Immature natural killer cell (primary cell): ENCODE measurements around the gene MSH6. TPM values are rescaled to one million over a fixed set of nuclear protein-coding genes. Genes with fewer than 3 reads are reported as not detected.

Experiments used
- DNase-seq, 3 donors: peaks; one replicate each; pipeline ENCODE4 v3.0.0; 2022; ENCODE audit warnings: mixed read lengths in 1 of 3
- H3K27ac Mint-ChIP-seq, 6 donors: one replicate each; pipeline ENCODE4 v1.8.0; 2020; ENCODE audit warnings: mixed read lengths in 6 of 6, mild to moderate bottlenecking in 5 of 6, inconsistent platforms in 4 of 6, moderate library complexity in 3 of 6
- H3K27me3 Mint-ChIP-seq, 3 donors: one replicate each; pipeline ENCODE4 v1.8.0; 2020 to 2021; ENCODE audit warnings: low read depth in 3 of 3, mild to moderate bottlenecking in 3 of 3, mixed read lengths in 3 of 3, moderate library complexity in 3 of 3, inconsistent platforms in 1 of 3
- H3K36me3 Mint-ChIP-seq, 3 donors: one replicate each; pipeline ENCODE4 v1.8.0; 2020; ENCODE audit warnings: mixed read lengths in 3 of 3, inconsistent platforms in 2 of 3, mild to moderate bottlenecking in 2 of 3
- H3K4me1 Mint-ChIP-seq, 2 donors: one replicate each; pipeline ENCODE4 v1.8.0; 2020; ENCODE audit warnings: inconsistent platforms in 2 of 2, mild to moderate bottlenecking in 2 of 2, mixed read lengths in 2 of 2, moderate library complexity in 1 of 2
- H3K4me3 Mint-ChIP-seq, 5 donors: one replicate each; pipeline ENCODE4 v1.8.0; 2020; ENCODE audit warnings: mild to moderate bottlenecking in 5 of 5, mixed read lengths in 5 of 5, inconsistent platforms in 3 of 5, moderate library complexity in 3 of 5
- H3K9me3 Mint-ChIP-seq, 6 donors: one replicate each; pipeline ENCODE4 v1.8.0; 2020; ENCODE audit warnings: mild to moderate bottlenecking in 6 of 6, mixed read lengths in 6 of 6, inconsistent platforms in 4 of 6, moderate library complexity in 3 of 6
- polyA plus RNA-seq, 3 donors: library from polyadenylated mRNA; unstranded; fragments of 300-500 nt; fragmentation: Illumina TruSeq; gene quantifications; one replicate each; pipeline ENCODE4 v1.2.3, GENCODE V29; 2021

Gene MSH6
- polyA plus RNA-seq, 3 donors from 2014 or later: 5.4 to 21.0 (median 7.9) TPM

DNA sequence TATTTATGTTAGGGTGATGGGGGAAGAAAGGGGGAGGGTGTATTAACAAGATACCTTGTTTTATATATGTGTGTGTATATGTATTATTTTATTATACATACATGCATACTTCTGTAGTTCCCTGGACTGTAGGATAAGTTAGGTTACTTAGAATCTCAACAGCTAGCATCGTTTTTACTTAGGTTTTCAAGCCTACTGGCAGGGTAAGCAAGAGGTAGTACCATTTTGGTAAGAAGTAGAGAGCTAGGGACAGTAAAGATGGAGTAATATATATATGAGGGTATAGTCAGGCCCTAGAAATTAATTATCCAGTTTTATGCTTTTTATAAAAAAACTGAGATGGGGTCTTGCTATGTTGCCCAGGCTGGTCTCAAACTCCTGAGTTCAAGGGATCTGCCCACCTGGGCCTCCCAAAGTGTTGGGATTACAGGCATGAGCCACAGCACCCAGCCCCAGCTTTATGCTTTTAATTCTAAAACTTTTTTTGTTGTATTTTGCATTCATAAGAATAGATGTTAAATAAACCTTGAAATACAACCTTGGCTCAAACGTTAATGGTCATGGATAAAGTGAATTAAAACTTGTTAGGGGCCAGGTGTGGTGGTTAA lies 13.2 kb downstream of the MSH6 start:
- H3K9me3 Mint-ChIP-seq: no peaks in the 10 kb centered on the region
- peaks cover 10 to 14% of the 10 kb centered on the region in 2 donors for H3K4me1 Mint-ChIP-seq
- no peak overlapping the region for H3K4me3 Mint-ChIP-seq
- H3K27me3 Mint-ChIP-seq: peaks cover 2 to 3% (median 2%) of the 10 kb centered on the region in 3 donors
- peaks cover 17 to 40% (median 17%) of the 10 kb centered on the region in 3 donors for H3K36me3 Mint-ChIP-seq
- H3K27ac Mint-ChIP-seq: peak overlapping the region in 1 of 6 donors; percentile 73
- no peak for DNase-seq

DNA sequence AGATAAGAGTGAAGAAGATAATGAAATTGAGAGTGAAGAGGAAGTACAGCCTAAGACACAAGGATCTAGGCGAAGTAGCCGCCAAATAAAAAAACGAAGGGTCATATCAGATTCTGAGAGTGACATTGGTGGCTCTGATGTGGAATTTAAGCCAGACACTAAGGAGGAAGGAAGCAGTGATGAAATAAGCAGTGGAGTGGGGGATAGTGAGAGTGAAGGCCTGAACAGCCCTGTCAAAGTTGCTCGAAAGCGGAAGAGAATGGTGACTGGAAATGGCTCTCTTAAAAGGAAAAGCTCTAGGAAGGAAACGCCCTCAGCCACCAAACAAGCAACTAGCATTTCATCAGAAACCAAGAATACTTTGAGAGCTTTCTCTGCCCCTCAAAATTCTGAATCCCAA lies 15.7 kb downstream of the MSH6 start:
- Mint-ChIP-seq H3K36me3 (peaks cover 24 to 59% (median 25%) of the 10 kb centered on the region in 3 donors), H3K9me3 (peaks cover 0 to 8% (median 2%) of the 10 kb centered on the region in 6 donors), H3K4me3 (no peak overlapping the region), H3K4me1 (peaks cover 6 to 12% of the 10 kb centered on the region in 2 donors), H3K27ac (peak overlapping the region in 3 of 6 donors; percentile 10 to 89 (median 69)), H3K27me3 (peaks cover 2 to 10% (median 5%) of the 10 kb centered on the region in 3 donors)
- no peak for DNase-seq

DNA sequence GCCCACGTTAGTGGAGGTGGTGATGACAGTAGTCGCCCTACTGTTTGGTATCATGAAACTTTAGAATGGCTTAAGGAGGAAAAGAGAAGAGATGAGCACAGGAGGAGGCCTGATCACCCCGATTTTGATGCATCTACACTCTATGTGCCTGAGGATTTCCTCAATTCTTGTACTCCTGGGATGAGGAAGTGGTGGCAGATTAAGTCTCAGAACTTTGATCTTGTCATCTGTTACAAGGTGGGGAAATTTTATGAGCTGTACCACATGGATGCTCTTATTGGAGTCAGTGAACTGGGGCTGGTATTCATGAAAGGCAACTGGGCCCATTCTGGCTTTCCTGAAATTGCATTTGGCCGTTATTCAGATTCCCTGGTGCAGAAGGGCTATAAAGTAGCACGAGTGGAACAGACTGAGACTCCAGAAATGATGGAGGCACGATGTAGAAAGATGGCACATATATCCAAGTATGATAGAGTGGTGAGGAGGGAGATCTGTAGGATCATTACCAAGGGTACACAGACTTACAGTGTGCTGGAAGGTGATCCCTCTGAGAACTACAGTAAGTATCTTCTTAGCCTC lies 16.2 kb downstream of the MSH6 start:
- H3K36me3 Mint-ChIP-seq: peaks cover 28 to 64% (median 30%) of the 10 kb centered on the region in 3 donors
- H3K27ac Mint-ChIP-seq: peak overlapping the region in 5 of 6 donors; percentile 6 to 81 (median 65)
- DNase-seq: no peak
- peaks cover 2 to 10% (median 5%) of the 10 kb centered on the region in 3 donors for H3K27me3 Mint-ChIP-seq
- H3K4me1 Mint-ChIP-seq: peaks cover 6 to 12% of the 10 kb centered on the region in 2 donors
- H3K4me3 Mint-ChIP-seq: no peak overlapping the region
- peaks cover 0 to 9% (median 2%) of the 10 kb centered on the region in 6 donors for H3K9me3 Mint-ChIP-seq

DNA sequence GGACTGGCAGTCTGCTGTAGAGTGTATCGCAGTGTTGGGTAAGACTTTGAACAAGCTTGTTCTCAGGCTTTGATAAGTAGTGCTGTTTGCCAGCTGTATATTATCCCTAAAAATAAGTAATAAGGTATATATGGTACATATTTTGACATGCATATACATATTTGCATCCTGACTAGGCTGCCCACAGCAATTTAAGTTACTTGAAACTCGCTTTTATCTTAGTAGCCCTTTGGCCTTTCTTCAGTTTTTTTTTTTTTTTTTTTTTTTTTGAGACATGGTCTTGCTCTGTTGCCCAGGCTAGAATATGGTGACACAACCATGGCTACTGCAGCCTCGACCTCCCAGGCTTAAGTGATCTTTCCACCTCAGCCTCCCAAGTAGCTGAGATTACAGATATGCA lies 18.2 kb downstream of the MSH6 start:
- Mint-ChIP-seq H3K9me3 (peaks cover 0 to 9% (median 2%) of the 10 kb centered on the region in 6 donors), H3K36me3 (peaks cover 31 to 77% (median 40%) of the 10 kb centered on the region in 3 donors), H3K4me3 (no peak overlapping the region), H3K27ac (no peak overlapping the region), H3K27me3 (peaks cover 0 to 13% (median 5%) of the 10 kb centered on the region in 3 donors), H3K4me1 (peaks cover 4 to 5% of the 10 kb centered on the region in 2 donors)
- DNase-seq: no peak

DNA sequence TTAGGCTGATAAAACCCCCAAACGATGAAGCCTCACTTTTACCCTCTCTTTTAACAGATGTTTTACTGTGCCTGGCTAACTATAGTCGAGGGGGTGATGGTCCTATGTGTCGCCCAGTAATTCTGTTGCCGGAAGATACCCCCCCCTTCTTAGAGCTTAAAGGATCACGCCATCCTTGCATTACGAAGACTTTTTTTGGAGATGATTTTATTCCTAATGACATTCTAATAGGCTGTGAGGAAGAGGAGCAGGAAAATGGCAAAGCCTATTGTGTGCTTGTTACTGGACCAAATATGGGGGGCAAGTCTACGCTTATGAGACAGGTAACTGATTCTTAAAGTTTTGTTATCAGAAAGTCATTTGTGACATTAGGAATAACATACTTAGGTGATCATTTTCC lies 20.4 kb downstream of the MSH6 start:
- Mint-ChIP-seq H3K9me3 (peaks cover 0 to 9% (median 2%) of the 10 kb centered on the region in 6 donors), H3K36me3 (peaks cover 35 to 80% (median 39%) of the 10 kb centered on the region in 3 donors), H3K27me3 (peaks cover 0 to 13% (median 5%) of the 10 kb centered on the region in 3 donors), H3K4me3 (no peak overlapping the region), H3K4me1 (peaks cover 0 to 3% of the 10 kb centered on the region in 2 donors), H3K27ac (peak overlapping the region in 1 of 6 donors; percentile 2)
- no peak for DNase-seq

DNA sequence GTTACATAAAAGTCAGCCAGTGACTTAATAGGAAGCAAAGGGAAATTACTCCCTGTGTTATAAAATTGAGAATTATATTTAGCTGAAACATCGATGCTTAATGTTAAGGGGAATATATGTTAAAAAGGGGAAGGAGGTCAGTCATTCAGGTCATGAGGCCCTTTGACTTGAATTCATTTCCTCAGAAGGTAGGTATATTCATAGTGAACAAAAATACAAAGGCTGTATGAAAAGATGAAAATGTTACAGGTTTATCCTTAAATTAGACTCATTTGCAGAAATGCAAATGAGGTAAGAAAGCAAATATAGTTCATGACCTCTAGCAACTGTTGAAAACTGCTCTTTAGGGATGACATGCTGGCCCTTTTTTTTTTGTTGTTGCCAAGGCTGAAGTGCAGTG lies 20.8 kb downstream of the MSH6 start:
- no peak for DNase-seq
- peaks cover 0 to 9% (median 2%) of the 10 kb centered on the region in 6 donors for H3K9me3 Mint-ChIP-seq
- H3K27me3 Mint-ChIP-seq: peaks cover 0 to 13% (median 5%) of the 10 kb centered on the region in 3 donors
- H3K4me1 Mint-ChIP-seq: no peaks in the 10 kb centered on the region
- H3K36me3 Mint-ChIP-seq: peaks cover 35 to 77% (median 36%) of the 10 kb centered on the region in 3 donors
- no peak overlapping the region for H3K27ac Mint-ChIP-seq
- H3K4me3 Mint-ChIP-seq: no peak overlapping the region

DNA sequence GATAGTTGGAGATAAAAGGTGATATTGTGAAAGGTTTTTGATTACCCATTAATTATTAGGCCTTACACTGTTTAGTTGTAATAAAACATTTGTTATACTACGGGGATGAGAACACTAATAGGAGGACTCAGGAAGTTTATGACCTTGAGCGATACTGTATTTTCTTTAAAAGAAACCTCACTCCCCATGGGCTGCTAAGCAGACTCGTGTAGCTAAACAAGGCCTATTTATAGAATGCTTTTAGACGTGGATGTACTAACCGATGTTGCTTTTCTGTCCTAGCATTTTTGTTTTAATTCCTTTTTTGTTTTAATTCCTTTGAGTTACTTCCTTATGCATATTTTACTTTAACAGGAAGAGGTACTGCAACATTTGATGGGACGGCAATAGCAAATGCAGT lies 22.9 kb downstream of the MSH6 start:
- no peaks in the 10 kb centered on the region for H3K4me1 Mint-ChIP-seq
- no peak overlapping the region for H3K4me3 Mint-ChIP-seq
- peaks cover 0 to 13% (median 3%) of the 10 kb centered on the region in 3 donors for H3K27me3 Mint-ChIP-seq
- no peak overlapping the region for H3K27ac Mint-ChIP-seq
- H3K9me3 Mint-ChIP-seq: peaks cover 0 to 9% (median 2%) of the 10 kb centered on the region in 6 donors
- no peak for DNase-seq
- peaks cover 25 to 67% (median 31%) of the 10 kb centered on the region in 3 donors for H3K36me3 Mint-ChIP-seq

DNA sequence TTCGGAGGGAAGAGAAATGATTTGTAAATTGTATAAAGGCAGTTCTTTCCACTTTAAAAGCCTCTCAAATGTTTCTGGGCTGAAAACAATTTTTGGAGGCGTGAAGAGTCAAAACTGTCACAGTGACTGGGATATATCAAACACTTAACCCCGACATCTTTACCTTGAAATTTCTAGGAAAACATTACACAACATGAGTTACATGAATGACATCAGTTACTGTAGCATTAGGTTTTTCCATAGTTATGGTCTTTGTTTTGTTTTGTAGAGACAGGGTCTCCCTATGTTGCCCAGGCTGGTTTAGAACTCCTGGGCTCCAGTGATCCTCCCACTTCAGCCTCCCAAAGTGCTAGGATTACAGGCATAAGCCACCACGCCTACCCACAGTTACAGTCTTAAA lies 25.7 kb downstream of the MSH6 start:
- DNase-seq: no peak
- no peak overlapping the region for H3K4me3 Mint-ChIP-seq
- H3K9me3 Mint-ChIP-seq: peaks cover 0 to under 1% (median 0%) of the 10 kb centered on the region in 6 donors
- H3K4me1 Mint-ChIP-seq: no peaks in the 10 kb centered on the region
- peaks cover 0 to 3% (median 0%) of the 10 kb centered on the region in 3 donors for H3K27me3 Mint-ChIP-seq
- peaks cover 21 to 60% (median 26%) of the 10 kb centered on the region in 3 donors for H3K36me3 Mint-ChIP-seq
- H3K27ac Mint-ChIP-seq: peak overlapping the region in 4 of 6 donors; percentile 1 to 44 (median 10)

DNA sequence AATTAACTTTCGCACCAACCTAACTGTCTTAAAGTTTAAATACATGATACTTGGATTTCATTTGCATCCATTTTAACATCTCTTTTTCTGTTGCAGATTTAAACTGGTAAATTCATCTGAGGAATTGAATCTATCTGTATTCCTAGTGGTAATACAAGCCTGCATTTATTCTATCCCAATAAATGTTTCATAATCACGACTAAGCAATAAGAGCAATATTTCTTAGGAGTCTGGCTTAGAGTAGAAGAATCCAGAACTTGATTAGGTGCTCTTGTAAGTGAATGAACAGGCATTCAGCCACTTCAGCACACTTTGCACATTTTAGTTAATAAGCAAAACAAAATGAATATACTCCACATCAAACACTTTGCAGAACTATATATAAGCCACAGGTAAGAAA lies 27.0 kb downstream of the MSH6 start:
- DNase-seq: no peak
- no peaks in the 10 kb centered on the region for H3K27me3 Mint-ChIP-seq
- H3K4me3 Mint-ChIP-seq: no peak overlapping the region
- no peaks in the 10 kb centered on the region for H3K9me3 Mint-ChIP-seq
- peaks cover 16 to 53% (median 17%) of the 10 kb centered on the region in 3 donors for H3K36me3 Mint-ChIP-seq
- peak overlapping the region in 1 of 6 donors; percentile 23 for H3K27ac Mint-ChIP-seq
- no peaks in the 10 kb centered on the region for H3K4me1 Mint-ChIP-seq

DNA sequence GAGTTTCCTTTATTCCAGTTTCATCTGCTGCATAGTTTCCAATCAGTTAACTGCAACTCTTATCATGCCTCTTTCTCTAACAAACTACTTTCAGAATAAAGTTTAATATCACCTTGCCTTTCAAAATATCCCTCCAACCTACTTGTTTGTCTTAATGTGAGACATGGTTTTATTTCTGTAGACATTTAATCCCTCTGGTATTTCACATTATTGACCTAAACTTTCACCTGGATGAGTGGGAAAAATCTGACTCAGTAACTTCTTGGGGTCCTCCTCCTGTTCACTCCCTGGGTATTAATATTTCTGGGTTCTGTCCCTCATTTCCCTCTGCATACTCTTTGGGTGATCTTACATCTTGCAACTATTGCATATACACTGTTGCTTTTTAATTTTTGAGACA lies 27.9 kb downstream of the MSH6 start:
- H3K36me3 Mint-ChIP-seq: peaks cover 15 to 45% (median 16%) of the 10 kb centered on the region in 3 donors
- no peak overlapping the region for H3K4me3 Mint-ChIP-seq
- H3K27ac Mint-ChIP-seq: peak overlapping the region in 5 of 6 donors; percentile 32 to 77 (median 44)
- no peaks in the 10 kb centered on the region for H3K4me1 Mint-ChIP-seq
- H3K27me3 Mint-ChIP-seq: no peaks in the 10 kb centered on the region
- DNase-seq: no peak
- H3K9me3 Mint-ChIP-seq: no peaks in the 10 kb centered on the region

DNA sequence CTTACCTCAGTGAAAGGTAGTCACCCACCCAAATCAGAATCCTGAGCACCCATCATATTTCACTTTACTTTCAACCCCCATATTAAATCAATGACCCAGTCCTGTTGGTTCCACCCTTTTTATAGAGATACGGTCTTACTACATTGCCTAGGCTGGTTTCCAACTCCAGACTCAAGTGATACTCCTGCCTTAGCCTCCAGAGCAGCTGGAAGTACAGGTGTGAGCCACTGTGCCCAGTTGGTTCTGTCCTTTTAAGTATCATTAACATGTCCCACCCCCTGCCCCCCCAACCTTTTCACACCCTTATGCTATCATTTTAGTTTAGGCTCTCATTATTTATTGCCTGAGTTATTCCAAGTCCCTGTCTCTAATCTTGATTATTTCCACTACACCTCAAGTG lies 28.7 kb downstream of the MSH6 start:
- DNase-seq: no peak
- peak overlapping the region; percentile 20 to 80 (median 31) for H3K27ac Mint-ChIP-seq
- no peak overlapping the region for H3K4me3 Mint-ChIP-seq
- H3K4me1 Mint-ChIP-seq: no peaks in the 10 kb centered on the region
- H3K36me3 Mint-ChIP-seq: peaks cover 16 to 42% (median 19%) of the 10 kb centered on the region in 3 donors
- H3K27me3 Mint-ChIP-seq: no peaks in the 10 kb centered on the region
- H3K9me3 Mint-ChIP-seq: no peaks in the 10 kb centered on the region

DNA sequence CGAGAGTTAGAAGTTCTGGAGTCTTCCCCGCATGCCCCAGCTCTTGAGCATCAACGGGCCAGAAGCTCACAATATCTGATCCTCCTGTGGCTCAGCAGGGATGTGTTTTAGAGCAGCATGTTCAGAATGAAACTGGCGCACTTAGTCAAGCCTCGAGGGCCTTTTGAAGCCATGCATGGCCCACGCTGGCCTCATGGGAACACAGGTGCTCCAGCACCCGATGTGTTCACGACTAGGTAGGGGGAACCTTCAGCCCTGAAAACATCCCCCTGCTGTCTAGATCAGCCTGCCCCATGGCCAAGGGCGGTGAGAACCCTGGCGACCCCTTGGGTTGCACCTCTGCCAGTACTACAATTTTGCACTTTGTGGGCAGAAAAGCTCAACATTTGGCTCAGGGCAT lies 32.8 kb downstream of the MSH6 start:
- Mint-ChIP-seq H3K4me1 (peaks cover 0 to 2% of the 10 kb centered on the region in 2 donors), H3K36me3 (peaks cover 12 to 48% (median 36%) of the 10 kb centered on the region in 3 donors), H3K9me3 (no peaks in the 10 kb centered on the region), H3K4me3 (no peak overlapping the region), H3K27me3 (no peaks in the 10 kb centered on the region), H3K27ac (no peak overlapping the region)
- DNase-seq: no peak

DNA sequence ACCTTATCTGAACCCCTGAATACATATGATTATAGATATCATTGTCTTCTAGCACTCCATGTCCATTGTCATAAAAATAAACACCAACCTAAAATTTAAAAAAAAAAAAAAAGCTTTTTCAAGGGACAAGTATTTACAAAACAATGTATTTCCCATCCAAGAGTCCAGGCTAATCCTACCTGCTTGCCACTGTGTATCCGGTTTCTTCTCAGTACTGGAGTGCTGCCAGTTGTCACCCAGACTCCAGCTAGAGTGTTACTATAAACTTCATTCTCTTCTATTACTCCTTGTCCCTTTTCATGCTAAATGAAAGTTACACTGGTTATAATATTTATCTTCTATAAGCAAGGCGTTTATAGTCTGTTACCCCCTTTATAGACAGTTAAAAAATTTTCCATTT lies 35.8 kb downstream of the MSH6 start:
- H3K36me3 Mint-ChIP-seq: peaks cover 10 to 38% (median 30%) of the 10 kb centered on the region in 3 donors
- H3K4me1 Mint-ChIP-seq: peaks cover 0 to 2% of the 10 kb centered on the region in 2 donors
- no peak overlapping the region for H3K4me3 Mint-ChIP-seq
- no peaks in the 10 kb centered on the region for H3K9me3 Mint-ChIP-seq
- H3K27ac Mint-ChIP-seq: peak overlapping the region in 1 of 6 donors; percentile 34
- H3K27me3 Mint-ChIP-seq: no peaks in the 10 kb centered on the region
- DNase-seq: no peak

DNA sequence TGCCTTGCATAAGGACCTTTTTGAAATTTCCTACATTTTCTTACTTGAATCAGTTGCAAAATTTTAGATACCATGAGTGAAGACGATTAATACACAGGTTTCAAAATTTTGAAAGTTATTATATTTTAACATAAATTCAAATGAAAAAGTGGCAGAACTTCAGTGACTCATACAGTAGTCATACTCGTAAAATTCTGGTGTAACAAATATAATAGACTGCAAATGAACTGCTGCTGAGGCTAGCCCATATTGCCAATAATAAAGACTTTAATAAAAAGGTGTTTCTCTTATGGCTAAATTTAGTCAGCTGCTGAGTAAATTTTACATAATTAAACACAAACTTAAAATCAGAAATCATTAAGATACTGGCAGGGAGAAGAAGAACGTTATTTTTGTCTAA lies 36.9 kb downstream of the MSH6 start:
- Mint-ChIP-seq H3K27ac (no peak overlapping the region), H3K4me1 (peaks cover 0 to 2% of the 10 kb centered on the region in 2 donors), H3K9me3 (no peaks in the 10 kb centered on the region), H3K27me3 (peaks cover 0 to 2% (median 0%) of the 10 kb centered on the region in 3 donors), H3K36me3 (peaks cover 7 to 37% (median 25%) of the 10 kb centered on the region in 3 donors), H3K4me3 (no peak overlapping the region)
- no peak for DNase-seq
